22Rv1 (cell line): ENCODE data around the gene C1orf216.

Experiments
- CTCF ChIP-seq: fragments of 450-650 bp; IDR thresholded peaks from 2 replicates; pipeline ENCODE4 v1.5.1; 2017; ENCODE audit warnings: mild to moderate bottlenecking
- ZFX ChIP-seq: fragments of 450-650 bp; IDR thresholded peaks from 2 replicates; pipeline ENCODE4 v1.6.1; 2017; ENCODE audit warnings: antibody characterized with exemption, borderline replicate concordance

GRCh38 chr1:35668506-35668905 is 50.2 kb downstream of the C1orf216 start:
- no peak for TF ChIP-seq CTCF
- no peak for TF ChIP-seq ZFX
